Mononuclear cell (primary cell): ENCODE results near the gene SAYSD1. TPM values are rescaled to one million over a fixed set of nuclear protein-coding genes. Genes with fewer than 3 reads are reported as not detected.

ENCODE experiments used
- H3K27me3 ChIP-seq: 2 replicates; pipeline ENCODE4 v1.6.0; 2011; ENCODE audit warnings: low read length, control low read depth; ENCODE audit not compliant: insufficient read depth
- H3K4me1 ChIP-seq: 2 replicates; pipeline ENCODE4 v1.5.1; 2011; ENCODE audit warnings: mild to moderate bottlenecking, low read length, control low read depth; ENCODE audit not compliant: insufficient read depth
- H3K4me3 ChIP-seq: 2 replicates; pipeline ENCODE4 v1.5.1; 2011; ENCODE audit warnings: mild to moderate bottlenecking, low read length, moderate library complexity
- H3K9me3 ChIP-seq: 2 replicates; pipeline ENCODE4 v1.5.1; 2011; ENCODE audit warnings: low read depth, mild to moderate bottlenecking, control low read depth, low read length
- total RNA-seq: library from RNA; depleted of rRNA; stranded (reverse); fragments of >200 nt; gene quantifications from one replicate; pipeline ENCODE4 v1.2.3, GENCODE V29; 2012

Gene SAYSD1
- total RNA-seq, 1 donor = 16.4 TPM

DNA sequence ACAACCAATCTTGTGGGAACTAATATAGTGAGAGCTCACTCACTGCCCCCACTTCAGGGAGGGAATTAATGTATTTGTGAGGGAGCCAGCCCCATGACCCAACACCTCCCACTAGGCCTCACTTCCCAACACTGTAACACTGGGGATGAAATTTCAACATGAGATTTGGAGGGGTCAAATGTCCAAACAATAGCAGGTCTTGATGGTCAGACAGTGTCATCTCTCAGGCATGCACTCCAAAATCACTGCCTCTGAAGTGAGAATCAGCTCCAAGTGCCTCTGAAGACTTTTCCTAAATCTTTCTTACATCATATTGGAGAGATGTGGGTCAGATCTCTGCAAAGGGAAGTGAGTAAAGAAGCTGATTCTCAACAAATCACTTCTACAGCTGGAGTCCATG is 13.8 kb upstream of the SAYSD1 start:
- Histone ChIP-seq H3K27me3 (peaks cover 3% of the 10 kb centered on the region), H3K9me3 (no peaks in the 10 kb centered on the region), H3K4me1 (no peaks in the 10 kb centered on the region), H3K4me3 (no peak overlapping the region)

DNA sequence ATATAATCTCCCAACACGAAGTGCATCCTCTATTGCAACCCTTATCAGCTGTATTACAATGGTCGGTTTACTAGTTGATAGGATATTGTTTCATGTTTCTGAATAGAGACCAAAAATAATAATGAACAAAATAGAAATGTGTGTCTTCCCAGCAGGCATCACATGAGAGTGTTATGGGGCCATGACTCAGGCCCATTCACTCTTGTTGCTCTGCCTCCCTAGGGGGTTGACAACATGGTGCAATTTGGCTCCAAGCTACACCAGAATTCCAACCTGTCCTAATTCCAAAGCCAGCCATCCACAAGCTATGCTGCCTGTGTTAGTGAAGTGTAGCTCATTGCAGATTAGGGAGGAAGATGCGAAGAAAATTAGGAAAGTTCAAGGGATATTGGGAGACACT is 13.1 kb upstream of the SAYSD1 start:
- Histone ChIP-seq H3K9me3 (no peaks in the 10 kb centered on the region), H3K27me3 (peaks cover 3% of the 10 kb centered on the region), H3K4me3 (no peak overlapping the region), H3K4me1 (no peaks in the 10 kb centered on the region)

DNA sequence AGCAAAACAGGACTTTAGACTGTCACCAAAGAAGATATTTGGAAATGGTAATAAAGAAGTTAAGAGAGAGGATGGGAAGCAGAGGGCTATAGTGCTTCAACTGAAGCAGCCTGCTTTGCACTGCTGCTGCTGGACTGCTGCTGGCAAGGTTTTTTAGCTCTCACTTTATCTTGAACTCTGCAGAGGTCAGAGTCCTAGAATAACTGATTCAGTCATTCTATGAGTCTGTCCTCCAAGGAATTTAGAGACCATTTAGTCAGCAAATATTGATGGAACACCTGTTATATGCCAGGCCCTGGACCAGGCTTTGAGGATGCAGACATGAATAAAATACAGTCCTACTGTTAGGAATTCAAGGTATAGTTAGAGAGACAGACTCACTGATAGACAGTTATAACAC is 9.1 kb upstream of the SAYSD1 start:
- peaks cover 3% of the 10 kb centered on the region for H3K27me3 ChIP-seq
- H3K4me3 ChIP-seq = no peak overlapping the region
- no peaks in the 10 kb centered on the region for H3K4me1 ChIP-seq
- no peaks in the 10 kb centered on the region for H3K9me3 ChIP-seq

DNA sequence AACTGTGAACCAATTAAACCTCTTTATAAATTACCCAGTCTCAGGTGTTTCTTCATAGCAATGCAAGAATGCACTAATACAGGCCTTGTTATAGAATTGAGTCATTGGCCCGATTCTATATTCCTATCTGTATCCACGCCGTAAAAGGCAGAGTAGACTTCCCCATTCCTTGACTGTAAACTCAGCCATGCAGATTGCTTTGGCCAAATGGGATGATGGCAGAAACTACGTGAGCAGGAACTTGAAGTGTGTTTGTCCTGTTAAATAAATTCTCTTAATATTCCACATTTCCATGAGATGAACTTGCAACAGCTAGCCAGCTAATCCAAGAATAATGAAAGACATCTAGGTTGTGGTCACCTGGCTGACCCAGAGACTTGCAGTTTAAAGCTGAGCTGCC is 3.9 kb upstream of the SAYSD1 start:
- Histone ChIP-seq H3K4me3 (no peak overlapping the region), H3K4me1 (peaks cover 12% of the 10 kb centered on the region), H3K27me3 (peaks cover 2% of the 10 kb centered on the region), H3K9me3 (no peaks in the 10 kb centered on the region)

DNA sequence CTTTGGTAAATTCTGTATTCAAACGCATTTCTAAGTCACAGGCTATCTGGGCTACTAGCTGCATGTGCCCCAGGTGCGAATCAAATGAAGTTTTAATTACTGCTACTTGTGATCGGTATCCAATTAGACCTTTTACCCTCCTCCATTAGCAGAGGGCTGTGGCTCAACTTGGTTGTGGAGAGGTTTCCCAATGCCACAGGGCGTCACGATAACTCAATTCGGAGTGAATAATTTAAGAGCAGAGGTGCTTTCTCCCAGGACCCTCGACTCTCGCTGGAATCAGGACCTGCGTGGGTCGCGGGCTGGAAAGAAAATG is 640 bp downstream of the SAYSD1 start:
- Histone ChIP-seq H3K9me3 (no peaks in the 10 kb centered on the region), H3K4me3 (peak overlapping the region; percentile 71), H3K4me1 (peaks cover 15% of the 10 kb centered on the region), H3K27me3 (no peaks in the 10 kb centered on the region)

DNA sequence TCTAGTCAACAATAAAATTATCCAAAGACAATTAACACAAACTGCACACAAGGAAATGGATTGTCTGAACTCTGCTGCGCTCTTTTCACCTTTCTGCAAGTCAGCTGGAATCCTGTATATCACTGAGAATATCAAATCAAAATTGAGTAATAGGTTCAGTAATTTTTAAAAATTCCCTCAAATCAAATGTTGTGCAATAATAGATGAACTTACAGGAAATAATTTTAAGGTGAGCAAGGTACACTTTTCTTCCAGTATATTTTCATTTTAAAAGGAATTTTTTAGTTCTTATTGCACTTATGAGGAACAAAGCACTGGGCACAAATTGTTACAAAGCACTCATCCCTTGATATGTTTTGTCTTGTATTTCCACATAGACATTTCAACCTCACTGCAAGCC is 1.2 kb downstream of the SAYSD1 start:
- Histone ChIP-seq H3K27me3 (no peaks in the 10 kb centered on the region), H3K4me1 (peaks cover 15% of the 10 kb centered on the region), H3K4me3 (no peak overlapping the region), H3K9me3 (no peaks in the 10 kb centered on the region)

DNA sequence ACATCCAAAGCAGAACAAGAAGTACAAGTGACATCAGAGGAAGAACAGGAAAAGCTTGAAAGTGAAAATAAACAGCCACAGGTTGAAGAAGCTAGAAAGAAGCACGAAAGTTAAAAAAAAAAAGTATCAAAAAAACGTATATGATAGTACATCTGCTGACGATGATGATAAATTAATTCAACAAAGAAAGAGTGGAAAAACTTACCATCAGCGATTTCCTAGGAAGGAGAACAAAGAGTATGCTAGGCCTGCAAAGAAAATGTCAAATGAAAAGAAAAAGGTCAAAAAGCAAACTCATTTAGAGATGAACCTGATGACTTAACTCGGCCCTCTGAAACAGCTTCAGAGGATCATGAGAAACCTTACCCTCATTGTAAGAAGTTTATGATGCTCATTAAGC is 3.7 kb downstream of the SAYSD1 start:
- peaks cover 15% of the 10 kb centered on the region for H3K4me1 ChIP-seq
- H3K27me3 ChIP-seq = no peaks in the 10 kb centered on the region
- H3K9me3 ChIP-seq = no peaks in the 10 kb centered on the region
- no peak overlapping the region for H3K4me3 ChIP-seq

DNA sequence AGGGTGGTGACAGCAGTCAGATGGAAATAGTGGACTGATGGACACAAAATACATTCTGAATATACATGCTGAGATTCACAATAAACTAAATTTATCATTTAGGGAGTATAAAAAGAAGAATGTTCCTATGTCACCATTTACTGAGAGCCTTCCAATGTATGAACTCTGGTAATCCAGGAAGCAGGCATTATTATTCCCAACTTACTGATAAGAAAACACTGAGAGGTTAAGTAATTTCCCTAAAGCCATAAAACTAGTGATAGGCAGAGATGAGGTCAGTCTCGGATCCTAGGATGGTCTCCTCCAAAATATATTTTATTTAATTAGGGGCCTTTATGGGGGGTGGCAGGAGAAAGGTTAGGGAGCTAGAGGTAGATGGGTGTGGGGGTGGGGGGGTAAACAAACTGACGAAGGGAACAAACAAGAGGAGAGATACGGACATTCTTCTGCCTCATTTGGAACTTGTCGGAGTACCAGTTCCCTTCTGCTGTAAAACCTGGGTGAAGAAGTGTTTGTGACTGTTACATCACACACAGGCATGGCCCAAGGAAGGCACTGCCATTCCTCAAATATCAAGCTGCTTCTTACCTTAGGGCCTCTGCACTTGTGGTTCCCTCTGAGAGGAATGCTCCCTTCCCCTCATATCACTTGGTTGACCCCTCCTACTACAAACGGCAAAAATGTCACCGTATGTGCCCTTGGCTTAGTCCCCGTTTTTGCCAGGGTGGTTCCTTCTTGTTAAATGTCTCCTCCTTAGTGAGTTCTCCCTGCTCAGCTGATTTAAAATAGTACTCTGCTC is 6.7 kb downstream of the SAYSD1 start:
- Histone ChIP-seq H3K27me3 (no peaks in the 10 kb centered on the region), H3K9me3 (no peaks in the 10 kb centered on the region), H3K4me3 (no peak overlapping the region), H3K4me1 (no peaks in the 10 kb centered on the region)

DNA sequence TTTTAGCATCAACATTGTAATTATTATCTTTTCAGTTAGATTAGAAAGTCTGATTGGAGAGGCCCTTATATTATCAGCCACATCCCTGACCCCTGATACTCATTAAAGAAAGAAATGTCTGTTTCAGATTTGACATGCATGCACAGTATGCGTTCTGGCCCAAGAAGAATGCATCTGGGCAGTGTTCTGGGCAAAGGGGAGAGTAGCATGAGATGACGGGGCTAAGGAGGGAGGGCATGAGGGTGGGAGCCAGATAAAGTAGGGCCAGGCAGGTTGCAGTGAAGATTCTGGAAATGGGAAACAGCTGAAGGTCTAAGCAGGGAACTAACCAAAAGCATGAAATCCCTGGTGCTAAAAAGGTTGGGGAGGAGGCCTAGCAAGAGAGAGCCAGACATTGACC is 7.3 kb downstream of the SAYSD1 start:
- no peaks in the 10 kb centered on the region for H3K27me3 ChIP-seq
- H3K4me1 ChIP-seq = no peaks in the 10 kb centered on the region
- no peaks in the 10 kb centered on the region for H3K9me3 ChIP-seq
- no peak overlapping the region for H3K4me3 ChIP-seq

DNA sequence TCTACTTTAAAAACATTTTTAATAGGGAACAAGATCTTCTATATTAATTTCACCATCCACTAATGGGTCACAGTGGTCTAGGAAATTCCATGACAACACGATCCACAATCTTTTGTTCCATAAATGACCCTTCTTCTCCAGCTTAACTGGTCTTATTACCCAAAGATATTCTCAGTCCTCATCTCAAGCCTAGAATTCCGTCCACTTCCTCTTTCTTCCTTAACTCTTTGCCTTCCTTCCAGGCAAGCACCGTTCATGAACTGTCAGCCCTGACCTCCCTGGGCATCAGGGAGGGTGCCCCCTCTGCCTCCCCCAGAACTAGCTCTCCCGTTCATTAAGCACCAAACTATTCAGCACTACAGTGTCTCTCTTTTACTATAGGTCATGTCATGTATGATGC is 8.0 kb downstream of the SAYSD1 start:
- Histone ChIP-seq H3K4me1 (no peaks in the 10 kb centered on the region), H3K4me3 (no peak overlapping the region), H3K27me3 (no peaks in the 10 kb centered on the region), H3K9me3 (no peaks in the 10 kb centered on the region)

DNA sequence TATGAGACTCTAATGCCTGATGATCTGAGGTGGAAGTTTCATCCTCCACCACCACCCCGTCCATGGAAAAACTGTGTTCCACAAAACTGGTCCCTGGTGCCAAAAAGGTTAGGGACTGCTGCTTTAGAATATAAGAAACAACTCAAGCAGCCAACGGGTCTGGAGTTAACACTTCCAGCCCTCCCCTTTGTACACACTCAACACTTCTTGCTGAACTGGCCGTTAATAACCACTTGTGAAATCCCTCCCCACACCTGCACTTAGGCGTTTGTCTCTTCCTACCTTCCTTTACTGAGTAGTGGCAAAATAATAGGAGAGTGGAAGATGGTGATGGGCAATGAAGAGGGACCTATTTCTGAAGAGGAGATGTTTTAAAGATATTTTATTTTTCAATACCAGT is 10.5 kb downstream of the SAYSD1 start:
- no peaks in the 10 kb centered on the region for H3K27me3 ChIP-seq
- H3K4me1 ChIP-seq = no peaks in the 10 kb centered on the region
- no peak overlapping the region for H3K4me3 ChIP-seq
- H3K9me3 ChIP-seq = no peaks in the 10 kb centered on the region

DNA sequence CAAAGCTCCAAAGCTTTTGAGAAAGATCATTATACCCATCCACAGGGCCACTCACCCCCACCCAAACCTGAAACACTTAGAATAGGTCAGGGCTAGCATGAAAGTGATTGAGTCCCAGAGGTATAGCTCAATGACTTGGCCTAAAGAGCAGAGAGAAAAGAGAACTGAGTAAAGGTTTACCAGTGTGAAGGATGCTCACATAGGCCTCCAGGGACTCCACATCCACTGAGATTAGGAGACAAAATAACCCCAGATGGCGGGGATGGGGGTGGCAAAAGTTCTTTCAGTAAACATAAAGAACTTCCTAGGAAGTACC is 12.2 kb downstream of the SAYSD1 start:
- Histone ChIP-seq H3K4me3 (no peak overlapping the region), H3K4me1 (no peaks in the 10 kb centered on the region), H3K27me3 (no peaks in the 10 kb centered on the region), H3K9me3 (no peaks in the 10 kb centered on the region)

DNA sequence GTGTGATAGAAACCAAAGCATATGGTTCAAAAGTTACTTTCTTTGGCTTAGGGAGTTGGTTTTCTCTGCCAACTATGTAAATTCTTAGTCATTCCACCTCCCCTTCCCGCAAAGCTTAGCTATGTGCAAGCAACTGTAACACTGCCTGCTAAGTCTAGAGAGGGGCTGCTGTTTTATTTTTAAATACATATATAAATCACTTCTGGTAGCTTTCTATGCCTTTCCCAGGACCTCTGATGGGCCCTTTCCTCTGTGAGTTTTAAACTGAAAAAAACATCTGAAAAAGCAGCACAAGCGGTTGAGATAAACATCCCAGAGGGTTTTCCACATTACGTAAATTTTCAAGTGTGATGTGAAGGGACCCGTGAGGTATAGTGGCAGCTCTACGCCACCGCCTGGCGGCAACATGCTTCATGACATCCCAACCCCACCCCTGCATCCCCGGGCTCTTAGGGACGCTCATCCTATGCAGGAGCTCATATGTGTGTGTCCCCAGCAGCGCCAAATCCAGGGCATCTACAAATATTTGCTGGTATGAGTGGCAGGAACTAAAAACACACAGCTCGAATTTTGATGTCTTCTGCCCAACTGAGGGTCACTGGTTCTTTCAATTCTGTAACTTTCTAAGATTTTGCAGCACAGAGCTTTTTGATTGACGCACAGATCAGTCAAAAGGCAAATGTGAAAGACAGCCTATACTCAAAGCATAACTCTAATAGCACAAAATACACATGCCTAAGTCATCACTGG is 12.7 kb downstream of the SAYSD1 start:
- Histone ChIP-seq H3K9me3 (no peaks in the 10 kb centered on the region), H3K4me1 (no peaks in the 10 kb centered on the region), H3K4me3 (no peak overlapping the region), H3K27me3 (no peaks in the 10 kb centered on the region)

DNA sequence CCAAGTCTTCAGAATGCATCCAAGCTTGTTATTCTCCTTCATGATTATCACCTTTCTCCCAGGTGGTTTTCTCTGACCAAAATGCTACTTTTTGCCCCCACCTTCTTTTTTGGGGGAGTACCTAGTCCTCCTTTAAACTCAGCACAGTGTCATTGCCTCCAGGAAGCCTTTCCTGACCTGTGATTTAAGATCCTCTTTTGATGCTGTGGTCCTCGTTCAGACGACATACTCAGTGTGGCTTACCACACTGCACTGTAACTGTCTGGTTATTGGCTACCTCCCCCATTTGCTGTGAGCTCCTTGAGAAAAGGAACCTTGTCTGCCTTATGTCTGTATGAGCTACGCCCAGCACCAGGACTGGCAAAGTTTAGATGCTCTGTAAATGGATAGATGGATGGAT is 14.6 kb downstream of the SAYSD1 start:
- Histone ChIP-seq H3K9me3 (no peaks in the 10 kb centered on the region), H3K4me1 (no peaks in the 10 kb centered on the region), H3K4me3 (no peak overlapping the region), H3K27me3 (no peaks in the 10 kb centered on the region)

DNA sequence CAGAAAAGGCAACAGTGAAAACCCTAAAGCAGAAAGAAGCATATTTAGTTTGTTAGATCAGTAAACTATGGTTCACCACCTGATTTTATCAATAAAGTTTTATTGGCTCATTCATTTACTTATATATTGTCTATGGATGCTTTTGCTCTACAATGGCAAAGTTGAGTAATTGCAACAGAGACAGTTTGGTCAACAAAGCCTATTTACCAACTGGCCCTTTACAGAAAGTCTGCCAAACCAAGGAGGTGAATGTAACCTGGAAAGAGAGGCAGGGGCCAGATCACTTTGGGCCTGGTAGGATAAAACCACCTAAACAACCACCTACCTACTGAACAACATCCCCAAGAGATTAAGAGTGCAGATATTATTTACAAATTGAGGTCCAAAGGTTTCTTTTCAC is 19.4 kb downstream of the SAYSD1 start:
- H3K9me3 ChIP-seq = no peaks in the 10 kb centered on the region
- no peak overlapping the region for H3K4me3 ChIP-seq
- H3K4me1 ChIP-seq = no peaks in the 10 kb centered on the region
- peaks cover 16% of the 10 kb centered on the region for H3K27me3 ChIP-seq

DNA sequence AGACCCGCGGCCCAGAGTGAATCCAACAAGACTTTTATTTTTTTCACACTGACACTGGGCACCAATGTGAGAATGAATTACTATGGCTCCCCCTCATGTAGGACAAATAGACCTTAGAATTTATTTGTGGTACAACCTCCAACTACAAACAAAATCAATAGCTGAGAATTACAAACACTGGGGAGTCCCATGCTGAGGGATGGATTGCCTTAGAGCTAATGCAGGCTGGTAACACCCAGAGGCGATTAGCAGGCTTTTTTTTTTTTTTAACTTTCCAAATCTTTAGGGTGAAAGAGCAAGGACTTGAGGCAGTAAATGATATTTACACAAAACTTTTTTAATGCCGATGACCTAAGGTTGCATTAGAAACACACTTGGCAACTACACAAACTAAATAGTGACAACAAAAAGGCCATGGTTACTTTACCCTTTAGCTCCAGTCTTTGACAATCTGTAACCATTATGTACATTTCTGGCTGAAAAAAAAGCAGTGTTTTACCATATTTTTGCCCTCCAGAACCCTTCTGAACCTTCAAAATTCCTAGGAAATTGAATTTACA is 21.8 kb downstream of the SAYSD1 start:
- Histone ChIP-seq H3K4me3 (no peak overlapping the region), H3K4me1 (no peaks in the 10 kb centered on the region), H3K27me3 (peaks cover 39% of the 10 kb centered on the region), H3K9me3 (no peaks in the 10 kb centered on the region)
